SK-N-SH treated with all-trans-retinoic acid at 6 μM for 48 hours (cell line): Measurements from ENCODE around the gene TAC1.
"Not testable (repeated sequence)": the region's sequence is repeated elsewhere in the genome, so short reads cannot be mapped to it uniquely, and the experiment has no call there.

Source experiments
- ATAC-seq: fragments of 200-7000 bp; cut with Tn5 transposase; 3 replicates; pipeline ENCODE4 v1.9.1; 2020; ENCODE audit warnings: mild to moderate bottlenecking, moderate library complexity
- BACH2 ChIP-seq: fragments of 250-450 bp; sonication (Bioruptor Pico); IDR thresholded peaks from 2 replicates; pipeline ENCODE4 v1.9.0; 2021; ENCODE audit warnings: mild to moderate bottlenecking, borderline replicate concordance
- ISL1 ChIP-seq: fragments of 250-450 bp; sonication (Bioruptor Pico); IDR thresholded peaks from 2 replicates; pipeline ENCODE4 v2.1.2; 2022; ENCODE audit warnings: mild to moderate bottlenecking, moderate library complexity
- OSR1 ChIP-seq: fragments of 250-450 bp; sonication (Bioruptor Pico); IDR thresholded peaks from 2 replicates; pipeline ENCODE4 v1.8.0; 2022; ENCODE audit warnings: moderate library complexity, mild to moderate bottlenecking, inconsistent platforms
- PPARA ChIP-seq: fragments of 250-450 bp; sonication (Bioruptor Pico); IDR thresholded peaks from 2 replicates; pipeline ENCODE4 v1.5.0; 2020; ENCODE audit warnings: mild to moderate bottlenecking, borderline replicate concordance
- ZC3H10 ChIP-seq: fragments of 250-450 bp; sonication (Bioruptor Pico); IDR thresholded peaks from 2 replicates; pipeline ENCODE4 v1.5.1; 2021; ENCODE audit warnings: mild to moderate bottlenecking, moderate library complexity

Gene TAC1

DNA sequence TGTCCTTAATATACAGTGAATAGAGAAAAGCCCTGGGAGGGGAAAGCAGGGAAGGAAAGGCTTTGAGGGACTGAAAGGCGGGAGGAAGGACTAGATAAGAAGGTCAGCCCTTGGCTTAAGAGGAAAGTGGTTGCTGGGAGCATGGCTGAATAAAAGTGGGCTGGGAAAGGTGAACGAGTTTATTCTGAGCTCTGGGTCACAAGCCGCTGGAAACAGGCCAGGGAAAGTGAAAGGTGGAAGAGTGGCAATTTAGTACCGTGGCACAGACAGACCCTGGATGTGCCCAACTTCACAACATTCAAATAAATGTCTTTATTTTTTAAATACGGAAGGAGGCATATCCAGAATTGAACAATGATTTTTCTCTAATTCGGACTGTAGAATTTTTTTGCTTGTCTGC, 39.7 kb downstream of the TAC1 start:
- no peak for ATAC-seq
- TF ChIP-seq BACH2 (CRISPR knock-in tag): no peak

- no peak for ATAC-seq
- TF ChIP-seq ZC3H10 (CRISPR knock-in tag) (no peak), PPARA (CRISPR knock-in tag) (no peak), OSR1 (CRISPR knock-in tag) (no peak), ISL1 (CRISPR knock-in tag) (no peak)
Measured at GRCh38 chr7:97772045-97772901, 40.4 kb downstream of the TAC1 start.

DNA sequence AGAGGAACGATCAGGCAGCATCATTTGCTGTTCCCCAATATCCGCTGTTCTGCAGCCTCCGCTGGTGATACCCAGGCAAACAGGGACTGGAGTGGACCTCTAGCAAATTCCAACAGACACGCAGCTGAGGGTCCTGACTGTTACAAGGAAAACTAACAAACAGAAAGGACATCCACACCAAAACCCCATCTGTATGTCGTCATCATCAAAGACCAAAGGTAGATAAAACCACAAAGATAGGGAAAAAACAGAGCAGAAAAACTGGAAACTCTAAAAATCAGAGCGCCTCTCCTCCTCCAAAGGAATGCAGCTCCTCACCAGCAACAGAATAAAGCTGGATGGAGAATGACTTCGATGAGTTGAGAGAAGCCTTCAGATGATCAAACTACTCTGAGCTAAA, 54.5 kb downstream of the TAC1 start:
- not testable (repeated sequence) for ATAC-seq
